HepG2 (cell line): Measurements from ENCODE around the gene QRICH2. TPM values are rescaled to one million over a fixed set of nuclear protein-coding genes. Genes with fewer than 3 reads are reported as not detected.

Source experiments
- ATRX ChIP-seq: sonication (generic); formaldehyde crosslinking; IDR thresholded peaks from 2 replicates; pipeline ENCODE4 v1.4.0; 2020; ENCODE audit warnings: missing genetic modification reagents, borderline replicate concordance
- E2F2 ChIP-seq: sonication (generic); formaldehyde crosslinking; IDR thresholded peaks from 2 replicates; pipeline ENCODE4 v1.4.0; 2020; ENCODE audit warnings: missing genetic modification reagents, borderline replicate concordance
- FOSL2 ChIP-seq: sonication (generic); formaldehyde crosslinking; IDR thresholded peaks from 2 replicates; pipeline ENCODE4 v1.4.0; 2020; ENCODE audit warnings: missing genetic modification reagents
- HES4 ChIP-seq: sonication (generic); formaldehyde crosslinking; IDR thresholded peaks from 2 replicates; pipeline ENCODE4 v1.9.0; 2021; ENCODE audit warnings: mild to moderate bottlenecking, missing genetic modification reagents, borderline replicate concordance
- HMG20A ChIP-seq: IDR thresholded peaks from 2 replicates; pipeline ENCODE4 v1.6.1; 2016; ENCODE audit warnings: borderline replicate concordance
- NFE2L1 ChIP-seq: sonication (generic); formaldehyde crosslinking; IDR thresholded peaks from 2 replicates; pipeline ENCODE4 v1.4.0; 2020; ENCODE audit warnings: missing genetic modification reagents, mild to moderate bottlenecking, borderline replicate concordance
- REXO4 ChIP-seq: sonication (generic); formaldehyde crosslinking; IDR thresholded peaks from 2 replicates; pipeline ENCODE4 v1.8.0; 2022; ENCODE audit warnings: missing genetic modification reagents, mild to moderate bottlenecking, borderline replicate concordance
- SCMH1 ChIP-seq: sonication (generic); formaldehyde crosslinking; IDR thresholded peaks from 2 replicates; pipeline ENCODE4 v1.9.0; 2021; ENCODE audit warnings: missing genetic modification reagents, mild to moderate bottlenecking, borderline replicate concordance
- ZFP37 ChIP-seq: sonication (generic); formaldehyde crosslinking; IDR thresholded peaks from 2 replicates; pipeline ENCODE4 v1.4.0; 2020; ENCODE audit warnings: missing genetic modification reagents, borderline replicate concordance
- ZNF124 ChIP-seq: sonication (generic); formaldehyde crosslinking; IDR thresholded peaks from 2 replicates; pipeline ENCODE4 v1.4.0; 2020; ENCODE audit warnings: missing genetic modification reagents
- ZNF207 ChIP-seq: fragments of 450-650 bp; IDR thresholded peaks from 2 replicates; pipeline ENCODE4 v1.6.1; 2016; ENCODE audit warnings: antibody characterized with exemption, borderline replicate concordance
- ZNF33A ChIP-seq: sonication (generic); formaldehyde crosslinking; IDR thresholded peaks from 2 replicates; pipeline ENCODE4 v1.5.1; 2020; ENCODE audit warnings: missing genetic modification reagents, mild to moderate bottlenecking, moderate library complexity, borderline replicate concordance
- ZNF460 ChIP-seq: sonication (generic); formaldehyde crosslinking; IDR thresholded peaks from 2 replicates; pipeline ENCODE4 v1.5.1; 2020; ENCODE audit warnings: missing genetic modification reagents, mild to moderate bottlenecking, borderline replicate concordance
- ZNF629 ChIP-seq: sonication (generic); formaldehyde crosslinking; conservative IDR thresholded peaks from 2 replicates; pipeline ENCODE4 v1.5.0; 2020; ENCODE audit warnings: missing genetic modification reagents
- ZNF678 ChIP-seq: sonication (generic); formaldehyde crosslinking; IDR thresholded peaks from 2 replicates; pipeline ENCODE4 v1.4.0; 2020; ENCODE audit warnings: mild to moderate bottlenecking, missing genetic modification reagents
- polyA plus RNA-seq, 8 experiments: library from polyadenylated mRNA; depleted of rRNA in 3 of 8; stranded (reverse) in 7 of 8; unstranded in 1 of 8; fragments of >200 nt; fragmentation: Illumina TruSeq in 4 of 8; extraction: Trizol in 4 of 8; gene quantifications; 2 replicates each; pipeline versions ENCODE4 v1.2.1 to v1.2.3, GENCODE V29; 2011 to 2016; ENCODE audit warnings: low read depth in 4 of 8, missing spikeins in 1 of 8, mixed read lengths in 1 of 8; ENCODE audit not compliant: insufficient read depth in 1 of 8
- total RNA-seq, 5 experiments: library from RNA; depleted of rRNA; stranded (reverse); fragments of >200 nt; fragmentation: Illumina TruSeq; extraction: Trizol; gene quantifications; 2 replicates each; pipeline ENCODE4 v1.2.3, GENCODE V29; 2016; ENCODE audit warnings: low read depth in 1 of 5
- TF ChIP-seq, protein P1 (sequence below), 2 experiments: sonication (generic) in 1 of 2; formaldehyde crosslinking in 1 of 2; IDR thresholded peaks; 2 replicates each; pipeline versions ENCODE4 v1.6.1 to v1.9.0; 2014 to 2022; ENCODE audit warnings: antibody characterized with exemption in 1 of 2, borderline replicate concordance in 1 of 2, inconsistent platforms in 1 of 2, low read depth in 1 of 2, missing genetic modification reagents in 1 of 2
- TF ChIP-seq, protein P2 (sequence below): sonication (generic); formaldehyde crosslinking; IDR thresholded peaks from 2 replicates; pipeline ENCODE4 v1.8.0; 2022; ENCODE audit warnings: missing genetic modification reagents, mild to moderate bottlenecking, inconsistent platforms, borderline replicate concordance

QRICH2 gene
- total and polyA plus RNA-seq, 2 of the 13 experiments (the other 11 are each of a cell fraction or from before 2014, with no cell fraction given) = 3.7 to 5.7 TPM

- TF ChIP-seq ATRX (CRISPR knock-in tag) (no peak), NFE2L1 (CRISPR knock-in tag) (no peak), HES4 (no peak), ZNF207 (no peak), FOSL2 (CRISPR knock-in tag) (0 out of 2 replicates have a peak, but pooled peaks have one; percentile 7), ZNF460 (CRISPR knock-in tag) (no peak; the same call in 1 of the 2 replicates), SCMH1 (CRISPR knock-in tag) (no peak), ZNF629 (CRISPR knock-in tag) (no peak), REXO4 (no peak), ZFP37 (CRISPR knock-in tag) (no peak), HMG20A (CRISPR knock-in tag) (no peak), E2F2 (CRISPR knock-in tag) (no peak), ZNF33A (CRISPR knock-in tag) (no peak), ZNF678 (CRISPR knock-in tag) (no peak), ZNF124 (no peak)
- TF ChIP-seq, protein P1, sequence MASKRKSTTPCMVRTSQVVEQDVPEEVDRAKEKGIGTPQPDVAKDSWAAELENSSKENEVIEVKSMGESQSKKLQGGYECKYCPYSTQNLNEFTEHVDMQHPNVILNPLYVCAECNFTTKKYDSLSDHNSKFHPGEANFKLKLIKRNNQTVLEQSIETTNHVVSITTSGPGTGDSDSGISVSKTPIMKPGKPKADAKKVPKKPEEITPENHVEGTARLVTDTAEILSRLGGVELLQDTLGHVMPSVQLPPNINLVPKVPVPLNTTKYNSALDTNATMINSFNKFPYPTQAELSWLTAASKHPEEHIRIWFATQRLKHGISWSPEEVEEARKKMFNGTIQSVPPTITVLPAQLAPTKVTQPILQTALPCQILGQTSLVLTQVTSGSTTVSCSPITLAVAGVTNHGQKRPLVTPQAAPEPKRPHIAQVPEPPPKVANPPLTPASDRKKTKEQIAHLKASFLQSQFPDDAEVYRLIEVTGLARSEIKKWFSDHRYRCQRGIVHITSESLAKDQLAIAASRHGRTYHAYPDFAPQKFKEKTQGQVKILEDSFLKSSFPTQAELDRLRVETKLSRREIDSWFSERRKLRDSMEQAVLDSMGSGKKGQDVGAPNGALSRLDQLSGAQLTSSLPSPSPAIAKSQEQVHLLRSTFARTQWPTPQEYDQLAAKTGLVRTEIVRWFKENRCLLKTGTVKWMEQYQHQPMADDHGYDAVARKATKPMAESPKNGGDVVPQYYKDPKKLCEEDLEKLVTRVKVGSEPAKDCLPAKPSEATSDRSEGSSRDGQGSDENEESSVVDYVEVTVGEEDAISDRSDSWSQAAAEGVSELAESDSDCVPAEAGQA (IDR thresholded peaks at IDR 0.05; ENCODE audit: low read depth) = no peak
- TF ChIP-seq, protein P1 (CRISPR knock-in tag; IDR thresholded peaks at IDR 0.05; ENCODE audit: borderline replicate concordance) = no peak
- TF ChIP-seq, protein P2, sequence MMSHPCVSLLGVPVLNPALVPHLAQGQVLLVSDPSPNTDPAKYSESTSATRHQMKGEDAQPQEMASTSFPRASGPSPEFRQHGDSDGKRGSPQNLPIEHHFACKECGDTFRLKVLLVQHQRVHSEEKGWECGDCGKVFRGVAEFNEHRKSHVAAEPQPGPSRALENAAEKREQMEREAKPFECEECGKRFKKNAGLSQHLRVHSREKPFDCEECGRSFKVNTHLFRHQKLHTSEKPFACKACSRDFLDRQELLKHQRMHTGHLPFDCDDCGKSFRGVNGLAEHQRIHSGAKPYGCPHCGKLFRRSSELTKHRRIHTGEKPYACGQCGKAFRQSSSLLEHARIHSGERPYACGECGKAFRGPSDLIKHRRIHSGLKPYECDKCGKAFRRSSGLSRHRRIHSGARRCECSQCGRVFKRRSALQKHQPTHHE (CRISPR knock-in tag) = no peak
These were observed 61.7 kb downstream of the QRICH2 start (continued) for GRCh38 chr17:76246080-76247066.
